ENCODE data around the gene ASPSCR1. TPM values are rescaled to one million over a fixed set of nuclear protein-coding genes. Genes with fewer than 3 reads are reported as not detected.

Gene ASPSCR1
- total and polyA plus RNA-seq, 2 of the 13 experiments (the other 11 are each of a cell fraction or from before 2014, with no cell fraction given): 274 to 314 TPM

DNA sequence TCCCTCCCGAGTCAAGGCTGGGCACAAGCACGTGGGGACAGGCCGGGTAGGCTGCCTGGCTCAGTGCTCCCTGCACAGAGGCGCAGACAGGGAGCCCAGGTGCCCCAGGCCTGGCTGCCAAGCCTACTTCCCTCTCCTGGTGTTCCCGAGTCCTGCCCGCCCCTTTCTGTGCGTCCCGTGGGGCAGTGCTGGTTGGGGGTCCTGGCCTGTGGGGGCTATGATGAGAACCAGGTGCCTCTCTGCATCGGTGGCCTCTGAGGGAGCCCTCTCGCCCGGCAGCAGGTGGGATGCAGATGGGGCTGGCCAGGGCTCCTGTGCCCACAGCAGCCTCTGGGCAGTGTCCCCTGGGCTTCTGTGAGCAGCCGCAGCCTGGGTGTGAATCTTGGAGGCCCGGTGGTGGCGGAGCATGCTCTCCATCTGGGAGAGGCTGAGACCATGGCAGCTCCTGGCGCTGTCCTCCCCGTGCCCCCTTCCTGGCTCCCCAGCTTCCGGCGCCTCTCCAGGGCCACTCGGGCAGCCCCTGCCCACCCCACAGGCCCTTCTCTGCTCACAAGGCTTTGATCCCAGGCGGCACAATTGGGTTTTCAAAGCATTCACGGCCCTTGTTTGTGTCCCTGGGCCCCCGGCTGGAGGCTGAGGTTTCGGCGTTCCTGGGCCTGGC, 38.0 kb downstream of the ASPSCR1 start (continued):
- TF ChIP-seq, protein P1, sequence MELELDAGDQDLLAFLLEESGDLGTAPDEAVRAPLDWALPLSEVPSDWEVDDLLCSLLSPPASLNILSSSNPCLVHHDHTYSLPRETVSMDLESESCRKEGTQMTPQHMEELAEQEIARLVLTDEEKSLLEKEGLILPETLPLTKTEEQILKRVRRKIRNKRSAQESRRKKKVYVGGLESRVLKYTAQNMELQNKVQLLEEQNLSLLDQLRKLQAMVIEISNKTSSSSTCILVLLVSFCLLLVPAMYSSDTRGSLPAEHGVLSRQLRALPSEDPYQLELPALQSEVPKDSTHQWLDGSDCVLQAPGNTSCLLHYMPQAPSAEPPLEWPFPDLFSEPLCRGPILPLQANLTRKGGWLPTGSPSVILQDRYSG (CRISPR knock-in tag; IDR thresholded peaks at IDR 0.05): no peak
- TF ChIP-seq, protein P2, sequence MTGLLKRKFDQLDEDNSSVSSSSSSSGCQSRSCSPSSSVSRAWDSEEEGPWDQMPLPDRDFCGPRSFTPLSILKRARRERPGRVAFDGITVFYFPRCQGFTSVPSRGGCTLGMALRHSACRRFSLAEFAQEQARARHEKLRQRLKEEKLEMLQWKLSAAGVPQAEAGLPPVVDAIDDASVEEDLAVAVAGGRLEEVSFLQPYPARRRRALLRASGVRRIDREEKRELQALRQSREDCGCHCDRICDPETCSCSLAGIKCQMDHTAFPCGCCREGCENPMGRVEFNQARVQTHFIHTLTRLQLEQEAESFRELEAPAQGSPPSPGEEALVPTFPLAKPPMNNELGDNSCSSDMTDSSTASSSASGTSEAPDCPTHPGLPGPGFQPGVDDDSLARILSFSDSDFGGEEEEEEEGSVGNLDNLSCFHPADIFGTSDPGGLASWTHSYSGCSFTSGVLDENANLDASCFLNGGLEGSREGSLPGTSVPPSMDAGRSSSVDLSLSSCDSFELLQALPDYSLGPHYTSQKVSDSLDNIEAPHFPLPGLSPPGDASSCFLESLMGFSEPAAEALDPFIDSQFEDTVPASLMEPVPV (CRISPR knock-in tag; IDR thresholded peaks at IDR 0.05): no peak
- no peak for TF ChIP-seq ZNF781 (CRISPR knock-in tag; IDR thresholded peaks at IDR 0.05; ENCODE audit: borderline replicate concordance, not compliant biosample characterization)
- TF ChIP-seq ZNF124 (CRISPR knock-in tag; IDR thresholded peaks at IDR 0.05): no peak
- TF ChIP-seq SMARCE1 (IDR thresholded peaks at IDR 0.05; ENCODE audit: borderline replicate concordance): no peak
- no peak for TF ChIP-seq PAF1 (CRISPR knock-in tag; IDR thresholded peaks at IDR 0.05)
- TF ChIP-seq, protein P3, sequence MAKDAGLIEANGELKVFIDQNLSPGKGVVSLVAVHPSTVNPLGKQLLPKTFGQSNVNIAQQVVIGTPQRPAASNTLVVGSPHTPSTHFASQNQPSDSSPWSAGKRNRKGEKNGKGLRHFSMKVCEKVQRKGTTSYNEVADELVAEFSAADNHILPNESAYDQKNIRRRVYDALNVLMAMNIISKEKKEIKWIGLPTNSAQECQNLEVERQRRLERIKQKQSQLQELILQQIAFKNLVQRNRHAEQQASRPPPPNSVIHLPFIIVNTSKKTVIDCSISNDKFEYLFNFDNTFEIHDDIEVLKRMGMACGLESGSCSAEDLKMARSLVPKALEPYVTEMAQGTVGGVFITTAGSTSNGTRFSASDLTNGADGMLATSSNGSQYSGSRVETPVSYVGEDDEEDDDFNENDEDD (CRISPR knock-in tag; IDR thresholded peaks at IDR 0.05; ENCODE audit: borderline replicate concordance): peak; percentile 17; the same call in 1 of the 2 replicates
- TF ChIP-seq, protein P4, sequence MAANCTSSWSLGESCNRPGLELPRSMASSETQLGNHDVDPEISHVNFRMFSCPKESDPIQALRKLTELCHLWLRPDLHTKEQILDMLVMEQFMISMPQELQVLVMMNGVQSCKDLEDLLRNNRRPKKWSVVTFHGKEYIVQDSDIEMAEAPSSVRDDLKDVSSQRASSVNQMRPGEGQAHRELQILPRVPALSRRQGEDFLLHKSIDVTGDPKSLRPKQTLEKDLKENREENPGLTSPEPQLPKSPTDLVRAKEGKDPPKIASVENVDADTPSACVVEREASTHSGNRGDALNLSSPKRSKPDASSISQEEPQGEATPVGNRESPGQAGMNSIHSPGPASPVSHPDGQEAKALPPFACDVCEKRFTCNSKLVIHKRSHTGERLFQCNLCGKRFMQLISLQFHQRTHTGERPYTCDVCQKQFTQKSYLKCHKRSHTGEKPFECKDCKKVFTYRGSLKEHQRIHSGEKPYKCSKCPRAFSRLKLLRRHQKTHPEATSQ (CRISPR knock-in tag; IDR thresholded peaks at IDR 0.05; ENCODE audit: borderline replicate concordance): no peak
- peak; percentile 91 for TF ChIP-seq RBM22 (optimal IDR thresholded peaks at IDR 0.05; ENCODE audit: low read length)
- peak; percentile 97 for TF ChIP-seq ZNF746 (CRISPR knock-in tag; IDR thresholded peaks at IDR 0.05)
- no peak for TF ChIP-seq TSC22D2 (CRISPR knock-in tag; IDR thresholded peaks at IDR 0.05; ENCODE audit: borderline replicate concordance)
- no peak for TF ChIP-seq HNRNPK (IDR thresholded peaks at IDR 0.05; ENCODE audit: low read depth, low read length, poor library complexity, severe bottlenecking)
- no peak for TF ChIP-seq RFX1 (IDR thresholded peaks at IDR 0.05)
- TF ChIP-seq ZNF441 (CRISPR knock-in tag; IDR thresholded peaks at IDR 0.05; ENCODE audit: borderline replicate concordance): no peak
- TF ChIP-seq, protein P5, sequence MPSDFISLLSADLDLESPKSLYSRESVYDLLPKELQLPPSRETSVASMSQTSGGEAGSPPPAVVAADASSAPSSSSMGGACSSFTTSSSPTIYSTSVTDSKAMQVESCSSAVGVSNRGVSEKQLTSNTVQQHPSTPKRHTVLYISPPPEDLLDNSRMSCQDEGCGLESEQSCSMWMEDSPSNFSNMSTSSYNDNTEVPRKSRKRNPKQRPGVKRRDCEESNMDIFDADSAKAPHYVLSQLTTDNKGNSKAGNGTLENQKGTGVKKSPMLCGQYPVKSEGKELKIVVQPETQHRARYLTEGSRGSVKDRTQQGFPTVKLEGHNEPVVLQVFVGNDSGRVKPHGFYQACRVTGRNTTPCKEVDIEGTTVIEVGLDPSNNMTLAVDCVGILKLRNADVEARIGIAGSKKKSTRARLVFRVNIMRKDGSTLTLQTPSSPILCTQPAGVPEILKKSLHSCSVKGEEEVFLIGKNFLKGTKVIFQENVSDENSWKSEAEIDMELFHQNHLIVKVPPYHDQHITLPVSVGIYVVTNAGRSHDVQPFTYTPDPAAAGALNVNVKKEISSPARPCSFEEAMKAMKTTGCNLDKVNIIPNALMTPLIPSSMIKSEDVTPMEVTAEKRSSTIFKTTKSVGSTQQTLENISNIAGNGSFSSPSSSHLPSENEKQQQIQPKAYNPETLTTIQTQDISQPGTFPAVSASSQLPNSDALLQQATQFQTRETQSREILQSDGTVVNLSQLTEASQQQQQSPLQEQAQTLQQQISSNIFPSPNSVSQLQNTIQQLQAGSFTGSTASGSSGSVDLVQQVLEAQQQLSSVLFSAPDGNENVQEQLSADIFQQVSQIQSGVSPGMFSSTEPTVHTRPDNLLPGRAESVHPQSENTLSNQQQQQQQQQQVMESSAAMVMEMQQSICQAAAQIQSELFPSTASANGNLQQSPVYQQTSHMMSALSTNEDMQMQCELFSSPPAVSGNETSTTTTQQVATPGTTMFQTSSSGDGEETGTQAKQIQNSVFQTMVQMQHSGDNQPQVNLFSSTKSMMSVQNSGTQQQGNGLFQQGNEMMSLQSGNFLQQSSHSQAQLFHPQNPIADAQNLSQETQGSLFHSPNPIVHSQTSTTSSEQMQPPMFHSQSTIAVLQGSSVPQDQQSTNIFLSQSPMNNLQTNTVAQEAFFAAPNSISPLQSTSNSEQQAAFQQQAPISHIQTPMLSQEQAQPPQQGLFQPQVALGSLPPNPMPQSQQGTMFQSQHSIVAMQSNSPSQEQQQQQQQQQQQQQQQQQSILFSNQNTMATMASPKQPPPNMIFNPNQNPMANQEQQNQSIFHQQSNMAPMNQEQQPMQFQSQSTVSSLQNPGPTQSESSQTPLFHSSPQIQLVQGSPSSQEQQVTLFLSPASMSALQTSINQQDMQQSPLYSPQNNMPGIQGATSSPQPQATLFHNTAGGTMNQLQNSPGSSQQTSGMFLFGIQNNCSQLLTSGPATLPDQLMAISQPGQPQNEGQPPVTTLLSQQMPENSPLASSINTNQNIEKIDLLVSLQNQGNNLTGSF (CRISPR knock-in tag; IDR thresholded peaks at IDR 0.05): no peak
- TF ChIP-seq ZFP36L2 (CRISPR knock-in tag; IDR thresholded peaks at IDR 0.05): no peak
- TF ChIP-seq KMT2A (CRISPR knock-in tag; IDR thresholded peaks at IDR 0.05): no peak
- TF ChIP-seq GATAD2A (CRISPR knock-in tag; IDR thresholded peaks at IDR 0.05): peak; percentile 81
- TF ChIP-seq ZMYM2 (CRISPR knock-in tag; IDR thresholded peaks at IDR 0.05): no peak
- TF ChIP-seq NCOR1 (IDR thresholded peaks at IDR 0.05; ENCODE audit: borderline replicate concordance, low read length): peak; percentile 42; the same call in 1 of the 2 replicates
